Loucy (cell line): Measurements from ENCODE around the gene DAPK1.

Experiments
- EZH2phosphoT487 ChIP-seq: fragments of 200-600 bp; IDR thresholded peaks from 2 replicates; pipeline ENCODE4 v1.6.1; 2018; ENCODE audit warnings: antibody characterized with exemption, mild to moderate bottlenecking, moderate library complexity, borderline replicate concordance
- TF ChIP-seq, protein P1 (sequence below): fragments of 200-600 bp; sonication (generic); conservative IDR thresholded peaks from 2 replicates; pipeline ENCODE4 v1.5.1; 2014; ENCODE audit warnings: mild to moderate bottlenecking, antibody characterized with exemption, low read length

- TF ChIP-seq, protein P1, sequence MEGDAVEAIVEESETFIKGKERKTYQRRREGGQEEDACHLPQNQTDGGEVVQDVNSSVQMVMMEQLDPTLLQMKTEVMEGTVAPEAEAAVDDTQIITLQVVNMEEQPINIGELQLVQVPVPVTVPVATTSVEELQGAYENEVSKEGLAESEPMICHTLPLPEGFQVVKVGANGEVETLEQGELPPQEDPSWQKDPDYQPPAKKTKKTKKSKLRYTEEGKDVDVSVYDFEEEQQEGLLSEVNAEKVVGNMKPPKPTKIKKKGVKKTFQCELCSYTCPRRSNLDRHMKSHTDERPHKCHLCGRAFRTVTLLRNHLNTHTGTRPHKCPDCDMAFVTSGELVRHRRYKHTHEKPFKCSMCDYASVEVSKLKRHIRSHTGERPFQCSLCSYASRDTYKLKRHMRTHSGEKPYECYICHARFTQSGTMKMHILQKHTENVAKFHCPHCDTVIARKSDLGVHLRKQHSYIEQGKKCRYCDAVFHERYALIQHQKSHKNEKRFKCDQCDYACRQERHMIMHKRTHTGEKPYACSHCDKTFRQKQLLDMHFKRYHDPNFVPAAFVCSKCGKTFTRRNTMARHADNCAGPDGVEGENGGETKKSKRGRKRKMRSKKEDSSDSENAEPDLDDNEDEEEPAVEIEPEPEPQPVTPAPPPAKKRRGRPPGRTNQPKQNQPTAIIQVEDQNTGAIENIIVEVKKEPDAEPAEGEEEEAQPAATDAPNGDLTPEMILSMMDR = no peak
- no peak for TF ChIP-seq EZH2phosphoT487
Observed at GRCh38 chr9:87529671-87530070, 32.0 kb downstream of the DAPK1 start.
